ENCODE data around the gene PLGLB1.
"Not testable (repeated sequence)": the region's sequence is repeated elsewhere in the genome, so short reads cannot be mapped to it uniquely, and the experiment has no call there.

The PLGLB1 gene

DNA sequence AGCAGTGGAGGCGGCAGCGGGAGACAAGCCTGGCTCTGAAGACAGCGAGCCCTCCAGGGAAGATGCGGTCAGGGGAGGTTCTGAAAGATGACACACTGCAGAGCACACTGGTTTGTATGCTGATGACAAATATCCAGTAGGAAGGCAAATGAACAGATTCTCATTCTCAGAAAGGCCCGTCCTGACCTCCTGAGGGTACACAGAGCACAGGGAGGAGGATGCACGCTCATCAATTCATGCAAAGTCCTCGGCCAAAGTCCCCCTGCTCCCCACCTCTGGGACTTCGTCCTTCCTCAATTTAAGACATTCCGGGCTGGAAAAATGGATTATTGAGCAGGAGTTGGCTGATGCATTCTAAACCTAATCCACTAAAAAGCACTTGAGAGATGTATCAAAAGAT is 2.6 kb downstream of the PLGLB1 start:
- H2AFZ ChIP-seq (ENCODE audit: low read depth, low read length); H3K4me3 ChIP-seq (ENCODE audit: low read length); H3K36me3 ChIP-seq (ENCODE audit: insufficient read depth, low read length); H3K9me3 ChIP-seq (ENCODE audit: low read length); H3K4me1 ChIP-seq (ENCODE audit: insufficient read depth, low read length); H3K27me3 ChIP-seq (ENCODE audit: insufficient read depth, low read length): not testable (repeated sequence)

DNA sequence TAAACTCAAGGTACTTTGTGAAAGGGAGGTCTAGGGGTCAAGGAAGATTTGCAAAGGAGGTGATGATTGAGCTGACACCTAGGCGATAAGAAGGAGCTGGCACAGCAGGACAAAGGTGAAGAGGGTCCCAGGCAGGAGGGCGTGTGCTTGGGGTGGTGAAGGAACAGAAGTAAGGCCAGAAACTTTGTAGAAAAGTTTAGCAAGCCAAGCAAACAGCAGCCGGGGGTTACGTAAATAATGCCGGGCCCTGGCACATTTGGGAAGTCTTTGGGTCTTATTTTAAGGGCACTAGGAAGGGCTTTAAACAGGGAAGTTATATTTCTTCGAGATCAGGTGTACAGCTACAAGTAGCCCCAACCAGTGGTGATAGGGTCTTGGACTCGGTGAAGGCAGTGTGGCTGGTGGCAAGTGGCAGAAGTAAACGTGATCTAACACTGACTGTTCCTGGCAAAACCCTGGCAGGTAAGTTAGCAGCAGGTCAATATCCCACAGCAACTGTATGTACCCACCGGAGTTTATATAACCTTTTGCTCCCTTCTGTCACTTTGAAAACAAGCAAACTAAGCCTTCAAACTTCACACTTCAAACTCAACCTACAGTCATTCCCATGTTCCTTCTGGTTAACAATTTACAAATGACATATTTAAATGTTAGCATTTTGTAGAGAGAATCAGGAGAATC is 7.0 kb downstream of the PLGLB1 start:
- H3K4me3 ChIP-seq (ENCODE audit: low read length): not testable (repeated sequence)

DNA sequence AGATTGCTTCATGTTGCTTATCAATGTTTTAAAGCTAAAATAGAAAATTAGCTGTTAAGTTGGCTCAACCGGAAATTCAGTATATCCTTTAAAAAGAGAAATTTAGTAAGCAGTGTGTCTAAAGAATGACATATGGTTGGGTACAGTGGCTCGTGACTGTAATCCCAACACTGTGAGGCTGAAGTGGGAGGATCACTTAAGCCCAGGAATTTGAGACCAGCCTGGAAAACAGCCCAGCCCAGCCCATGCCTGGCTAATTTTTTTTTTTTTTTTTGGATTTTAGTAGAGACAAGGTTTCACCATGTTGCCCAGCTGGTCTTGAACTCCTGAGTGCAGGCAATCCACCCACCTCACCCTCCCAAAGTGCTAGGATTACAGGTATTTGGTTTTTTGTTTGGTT is 17.2 kb downstream of the PLGLB1 start:
- not testable (repeated sequence) for H3K4me3 ChIP-seq (ENCODE audit: low read length); H3K4me1 ChIP-seq (ENCODE audit: insufficient read depth, low read length); H2AFZ ChIP-seq (ENCODE audit: low read depth, low read length); H3K36me3 ChIP-seq (ENCODE audit: insufficient read depth, low read length); H3K27me3 ChIP-seq (ENCODE audit: insufficient read depth, low read length); H3K9me3 ChIP-seq (ENCODE audit: low read length)

More for the DNA sequence above, 7.0 kb downstream of the PLGLB1 start:
- not testable (repeated sequence) for H2AFZ ChIP-seq (ENCODE audit: low read depth, low read length); H3K36me3 ChIP-seq (ENCODE audit: insufficient read depth, low read length); H3K9me3 ChIP-seq (ENCODE audit: low read length); H3K4me1 ChIP-seq (ENCODE audit: insufficient read depth, low read length); H3K27me3 ChIP-seq (ENCODE audit: insufficient read depth, low read length)
